SK-N-SH treated with all-trans-retinoic acid at 6 μM for 48 hours (cell line): ENCODE results near the gene OR5AU1.

Source experiments
- ATAC-seq: fragments of 200-7000 bp; cut with Tn5 transposase; 3 replicates; pipeline ENCODE4 v1.9.1; 2020; ENCODE audit warnings: mild to moderate bottlenecking, moderate library complexity
- ARNTL ChIP-seq: fragments of 450-650 bp; formaldehyde crosslinking; IDR thresholded peaks from 2 replicates; pipeline ENCODE4 v1.5.0; 2020; ENCODE audit warnings: low read depth, mild to moderate bottlenecking, moderate library complexity, borderline replicate concordance
- BACH2 ChIP-seq: fragments of 250-450 bp; sonication (Bioruptor Pico); IDR thresholded peaks from 2 replicates; pipeline ENCODE4 v1.9.0; 2021; ENCODE audit warnings: mild to moderate bottlenecking, borderline replicate concordance
- CSDC2 ChIP-seq: fragments of 250-450 bp; sonication (Bioruptor Pico); IDR thresholded peaks from 2 replicates; pipeline ENCODE4 v1.5.0; 2020; ENCODE audit warnings: mild to moderate bottlenecking, moderate library complexity
- CSRNP3 ChIP-seq: fragments of 250-450 bp; sonication (Bioruptor Pico); IDR thresholded peaks from 2 replicates; pipeline ENCODE4 v1.5.1; 2021; ENCODE audit warnings: mild to moderate bottlenecking, moderate library complexity
- ESRRG ChIP-seq: fragments of 250-450 bp; sonication (Bioruptor Pico); IDR thresholded peaks from 2 replicates; pipeline ENCODE4 v1.6.1; 2021; ENCODE audit warnings: mild to moderate bottlenecking
- GLIS3 ChIP-seq: fragments of 250-450 bp; sonication (Bioruptor Pico); IDR thresholded peaks from 2 replicates; pipeline ENCODE4 v1.5.0; 2020; ENCODE audit warnings: mild to moderate bottlenecking, moderate library complexity
- ISL1 ChIP-seq: fragments of 250-450 bp; sonication (Bioruptor Pico); IDR thresholded peaks from 2 replicates; pipeline ENCODE4 v2.1.2; 2022; ENCODE audit warnings: mild to moderate bottlenecking, moderate library complexity
- OSR1 ChIP-seq: fragments of 250-450 bp; sonication (Bioruptor Pico); IDR thresholded peaks from 2 replicates; pipeline ENCODE4 v1.8.0; 2022; ENCODE audit warnings: moderate library complexity, mild to moderate bottlenecking, inconsistent platforms
- PATZ1 ChIP-seq: fragments of 250-450 bp; sonication (Bioruptor Pico); IDR thresholded peaks from 2 replicates; pipeline ENCODE4 v1.8.0; 2020; ENCODE audit warnings: mild to moderate bottlenecking, moderate library complexity, borderline replicate concordance
- PPARA ChIP-seq: fragments of 250-450 bp; sonication (Bioruptor Pico); IDR thresholded peaks from 2 replicates; pipeline ENCODE4 v1.5.0; 2020; ENCODE audit warnings: mild to moderate bottlenecking, borderline replicate concordance
- RARB ChIP-seq: fragments of 250-450 bp; sonication (Bioruptor Pico); IDR thresholded peaks from 2 replicates; pipeline ENCODE4 v1.8.0; 2021; ENCODE audit warnings: mild to moderate bottlenecking, moderate library complexity
- SNAI2 ChIP-seq: fragments of 250-450 bp; sonication (Bioruptor Pico); IDR thresholded peaks from 2 replicates; pipeline ENCODE4 v1.5.0; 2020; ENCODE audit warnings: mild to moderate bottlenecking, moderate library complexity
- TCF4 ChIP-seq: fragments of 250-450 bp; sonication (Bioruptor Pico); IDR thresholded peaks from 2 replicates; pipeline ENCODE4 v1.8.0; 2021; ENCODE audit warnings: mild to moderate bottlenecking, moderate library complexity, borderline replicate concordance
- TOX ChIP-seq: fragments of 250-450 bp; sonication (Bioruptor Pico); IDR thresholded peaks from 2 replicates; pipeline ENCODE4 v1.8.0; 2021; ENCODE audit warnings: mild to moderate bottlenecking, moderate library complexity, borderline replicate concordance
- TSHZ2 ChIP-seq: fragments of 250-450 bp; sonication (Bioruptor Pico); IDR thresholded peaks from 2 replicates; pipeline ENCODE4 v1.5.0; 2020; ENCODE audit warnings: mild to moderate bottlenecking, moderate library complexity
- ZC3H10 ChIP-seq: fragments of 250-450 bp; sonication (Bioruptor Pico); IDR thresholded peaks from 2 replicates; pipeline ENCODE4 v1.5.1; 2021; ENCODE audit warnings: mild to moderate bottlenecking, moderate library complexity
- ZFP3 ChIP-seq: fragments of 250-450 bp; sonication (Bioruptor Pico); IDR thresholded peaks from 2 replicates; pipeline ENCODE4 v1.5.0; 2020; ENCODE audit warnings: mild to moderate bottlenecking, moderate library complexity
- ZFP30 ChIP-seq: fragments of 450-650 bp; formaldehyde crosslinking; IDR thresholded peaks from 2 replicates; pipeline ENCODE4 v1.5.0; 2022; ENCODE audit warnings: mild to moderate bottlenecking, moderate library complexity
- ZNF565 ChIP-seq: fragments of 450-650 bp; formaldehyde crosslinking; conservative IDR thresholded peaks from 2 replicates; pipeline ENCODE4 v1.5.0; 2020; ENCODE audit warnings: low read depth, mild to moderate bottlenecking, moderate library complexity
- ZNF70 ChIP-seq: fragments of 450-650 bp; formaldehyde crosslinking; IDR thresholded peaks from 2 replicates; pipeline ENCODE4 v1.5.0; 2020; ENCODE audit warnings: mild to moderate bottlenecking, moderate library complexity
- ZNF8 ChIP-seq: fragments of 450-650 bp; formaldehyde crosslinking; IDR thresholded peaks from 2 replicates; pipeline ENCODE4 v1.5.0; 2020; ENCODE audit warnings: mild to moderate bottlenecking, moderate library complexity
- TF ChIP-seq, protein P1 (sequence below): fragments of 250-450 bp; sonication (Bioruptor Pico); IDR thresholded peaks from 2 replicates; pipeline ENCODE4 v1.8.0; 2021; ENCODE audit warnings: low read depth, mild to moderate bottlenecking, moderate library complexity, borderline replicate concordance
- TF ChIP-seq, protein P2 (sequence below): fragments of 250-450 bp; sonication (Bioruptor Pico); IDR thresholded peaks from 2 replicates; pipeline ENCODE4 v1.5.1; 2020; ENCODE audit warnings: low read depth, mild to moderate bottlenecking, moderate library complexity

OR5AU1 gene

DNA sequence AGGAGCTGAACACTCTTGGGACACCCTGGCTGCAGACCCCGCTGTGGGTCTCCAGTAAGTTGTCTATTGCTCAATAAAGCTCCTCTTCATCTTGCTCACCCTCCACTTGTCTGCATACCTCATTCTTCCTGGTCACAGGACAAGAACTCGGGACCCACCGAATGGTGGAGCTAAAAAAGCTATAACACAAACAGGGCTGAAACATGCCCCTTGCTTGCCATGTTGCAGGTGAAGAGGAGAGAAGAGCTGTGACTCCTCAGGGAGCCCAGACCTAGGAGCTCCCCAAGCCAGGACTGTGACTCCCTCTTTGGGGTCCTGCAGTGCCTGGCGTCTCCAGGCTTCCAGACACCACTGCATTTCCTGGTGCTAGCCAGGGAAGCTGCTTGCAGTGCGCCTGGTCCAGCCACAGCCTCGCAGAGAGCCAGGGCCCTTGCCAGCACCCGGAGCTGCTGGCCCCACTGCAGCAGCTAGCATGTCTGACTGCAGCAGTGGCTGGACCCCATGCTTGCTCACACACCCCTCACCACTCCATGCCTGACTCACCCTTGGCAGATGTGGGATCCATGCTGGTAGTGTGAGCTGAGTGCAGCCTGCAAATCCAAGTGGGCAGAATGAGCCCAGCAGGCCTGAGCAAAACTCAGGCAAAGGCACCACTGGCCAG, 37.1 kb upstream of the OR5AU1 start:
- no peak for TF ChIP-seq ISL1 (CRISPR knock-in tag)
- no peak for TF ChIP-seq ZNF565 (CRISPR knock-in tag)
- TF ChIP-seq ZFP30 (CRISPR knock-in tag): no peak
- no peak for TF ChIP-seq SNAI2 (CRISPR knock-in tag)
- no peak for TF ChIP-seq OSR1 (CRISPR knock-in tag)
- TF ChIP-seq BACH2: no peak
- no peak for TF ChIP-seq ZFP3
- TF ChIP-seq PATZ1: no peak
- TF ChIP-seq RARB (CRISPR knock-in tag): no peak
- TF ChIP-seq TSHZ2 (CRISPR knock-in tag): no peak
- TF ChIP-seq TOX (CRISPR knock-in tag): no peak
- TF ChIP-seq ZNF70 (CRISPR knock-in tag): no peak
- no peak for TF ChIP-seq GLIS3
- no peak for TF ChIP-seq TCF4
- TF ChIP-seq CSDC2 (CRISPR knock-in tag): no peak
- no peak for TF ChIP-seq PPARA (CRISPR knock-in tag)
- peak; percentile 13 for ATAC-seq

DNA sequence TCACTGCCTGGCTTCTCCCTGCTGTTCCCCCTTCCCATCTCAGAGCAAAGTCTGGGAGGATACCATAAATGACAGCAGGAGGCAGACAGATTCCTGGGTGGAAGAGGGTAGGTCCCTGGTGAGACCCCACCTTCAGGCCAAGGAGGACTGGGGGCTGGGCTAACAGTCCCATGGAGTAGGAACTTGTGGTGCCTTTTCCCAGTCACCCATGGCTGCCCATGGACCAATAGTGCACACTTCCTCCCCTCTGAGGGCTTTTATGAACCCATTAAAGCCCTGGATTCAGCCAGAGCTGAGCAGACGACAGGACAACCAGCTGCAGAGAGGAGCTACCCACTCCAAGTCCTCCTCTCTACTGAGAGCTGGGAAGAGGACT, 36.6 kb upstream of the OR5AU1 start:
- peak; percentile 12 for ATAC-seq
- TF ChIP-seq CSRNP3 (no peak), TOX (CRISPR knock-in tag) (no peak), ESRRG (CRISPR knock-in tag) (no peak), ARNTL (CRISPR knock-in tag) (no peak), ZNF8 (CRISPR knock-in tag) (no peak), SNAI2 (CRISPR knock-in tag) (no peak), ZC3H10 (CRISPR knock-in tag) (no peak), ZFP30 (CRISPR knock-in tag) (no peak), GLIS3 (no peak), ZNF565 (CRISPR knock-in tag) (no peak)
- TF ChIP-seq, protein P1, sequence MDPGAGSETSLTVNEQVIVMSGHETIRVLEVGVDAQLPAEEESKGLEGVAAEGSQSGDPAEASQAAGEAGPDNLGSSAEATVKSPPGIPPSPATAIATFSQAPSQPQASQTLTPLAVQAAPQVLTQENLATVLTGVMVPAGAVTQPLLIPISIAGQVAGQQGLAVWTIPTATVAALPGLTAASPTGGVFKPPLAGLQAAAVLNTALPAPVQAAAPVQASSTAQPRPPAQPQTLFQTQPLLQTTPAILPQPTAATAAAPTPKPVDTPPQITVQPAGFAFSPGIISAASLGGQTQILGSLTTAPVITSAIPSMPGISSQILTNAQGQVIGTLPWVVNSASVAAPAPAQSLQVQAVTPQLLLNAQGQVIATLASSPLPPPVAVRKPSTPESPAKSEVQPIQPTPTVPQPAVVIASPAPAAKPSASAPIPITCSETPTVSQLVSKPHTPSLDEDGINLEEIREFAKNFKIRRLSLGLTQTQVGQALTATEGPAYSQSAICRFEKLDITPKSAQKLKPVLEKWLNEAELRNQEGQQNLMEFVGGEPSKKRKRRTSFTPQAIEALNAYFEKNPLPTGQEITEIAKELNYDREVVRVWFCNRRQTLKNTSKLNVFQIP (CRISPR knock-in tag): no peak
- TF ChIP-seq, protein P2, sequence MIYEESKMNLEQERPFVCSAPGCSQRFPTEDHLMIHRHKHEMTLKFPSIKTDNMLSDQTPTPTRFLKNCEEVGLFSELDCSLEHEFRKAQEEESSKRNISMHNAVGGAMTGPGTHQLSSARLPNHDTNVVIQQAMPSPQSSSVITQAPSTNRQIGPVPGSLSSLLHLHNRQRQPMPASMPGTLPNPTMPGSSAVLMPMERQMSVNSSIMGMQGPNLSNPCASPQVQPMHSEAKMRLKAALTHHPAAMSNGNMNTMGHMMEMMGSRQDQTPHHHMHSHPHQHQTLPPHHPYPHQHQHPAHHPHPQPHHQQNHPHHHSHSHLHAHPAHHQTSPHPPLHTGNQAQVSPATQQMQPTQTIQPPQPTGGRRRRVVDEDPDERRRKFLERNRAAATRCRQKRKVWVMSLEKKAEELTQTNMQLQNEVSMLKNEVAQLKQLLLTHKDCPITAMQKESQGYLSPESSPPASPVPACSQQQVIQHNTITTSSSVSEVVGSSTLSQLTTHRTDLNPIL (CRISPR knock-in tag): no peak
- TF ChIP-seq, all 23 proteins: peak for 0
